GM18951 (cell line): ENCODE measurements around the gene ZNF581.

Experiments used
- POLR2A ChIP-seq: IDR thresholded peaks from 4 replicates; pipeline ENCODE4 v1.6.1; 2011; ENCODE audit warnings: mild to moderate bottlenecking; ENCODE audit not compliant: insufficient read length, insufficient read depth; ENCODE audit errors: extremely low read depth
- in situ Hi-C: fragments of 300-500 bp; cut with MboI; formaldehyde crosslinking; loops from one replicate; pipeline ENCODE4 v1.12.0; 2022; ENCODE audit warnings: low sequenced_read_pairs, mixed read lengths, inconsistent platforms; ENCODE audit not compliant: unreplicated experiment

Gene ZNF581, protein sequence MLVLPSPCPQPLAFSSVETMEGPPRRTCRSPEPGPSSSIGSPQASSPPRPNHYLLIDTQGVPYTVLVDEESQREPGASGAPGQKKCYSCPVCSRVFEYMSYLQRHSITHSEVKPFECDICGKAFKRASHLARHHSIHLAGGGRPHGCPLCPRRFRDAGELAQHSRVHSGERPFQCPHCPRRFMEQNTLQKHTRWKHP

GRCh38 chr19:55643003-55643886, at the start of gene ZNF581:
Gene ZNF581 (plus strand): TSS chr19:55643649. CDS start chr19:55644572, 923 bp downstream.
- in situ Hi-C loops, result no loop called here
- peak; percentile 56 for TF ChIP-seq POLR2A

GRCh38 chr19:55594996-55595545, 48.4 kb upstream of the ZNF581 start:
- TF ChIP-seq POLR2A, result no peak
- in situ Hi-C loops, result no loop called here

DNA sequence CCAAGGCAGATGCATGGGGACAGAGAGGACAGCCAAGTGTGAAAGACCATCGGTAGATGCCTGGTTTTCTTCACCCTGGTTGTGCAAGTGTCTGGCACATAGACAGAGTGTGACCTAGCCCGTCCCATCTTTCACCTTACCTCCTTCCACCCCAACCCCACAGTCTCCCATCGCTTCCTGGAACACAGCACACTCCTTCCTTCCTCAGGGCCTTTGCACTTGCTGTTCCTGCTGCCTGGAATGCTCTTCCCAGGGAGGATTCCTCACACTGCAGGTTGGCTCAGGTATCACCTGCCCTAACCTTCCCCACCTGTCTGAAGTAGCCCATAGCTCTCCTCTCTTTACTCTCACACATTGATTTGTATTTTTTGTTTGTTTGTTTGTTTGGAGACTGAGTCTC, 47.1 kb upstream of the ZNF581 start:
- no peak for TF ChIP-seq POLR2A
- in situ Hi-C loops, result no loop called here

DNA sequence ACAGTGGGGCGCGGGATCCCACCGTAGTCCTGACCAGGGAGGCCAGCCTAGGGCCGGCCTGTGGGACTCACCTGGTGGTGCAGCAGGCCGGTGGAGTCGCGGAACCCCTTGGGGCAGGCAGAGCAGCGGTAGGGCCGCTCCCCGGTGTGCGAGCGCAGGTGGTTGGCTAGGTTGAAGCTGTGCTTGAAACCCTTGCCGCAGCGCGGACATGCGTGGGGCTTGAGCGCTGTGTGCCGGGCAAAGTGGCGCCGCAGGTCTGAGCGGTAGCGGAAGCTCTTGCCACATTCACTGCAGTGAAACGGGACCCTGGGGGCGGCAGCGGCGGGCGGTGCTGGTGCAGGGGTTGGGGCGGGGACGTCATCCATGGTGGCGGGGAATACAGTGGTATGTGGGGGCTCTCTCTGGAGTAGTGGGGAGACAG, 45.9 kb upstream of the ZNF581 start:
- in situ Hi-C loops, result no loop called here

GRCh38 chr19:55598034-55598433, 45.4 kb upstream of the ZNF581 start:
- TF ChIP-seq POLR2A, result no peak
- in situ Hi-C loops, result no loop called here

More for the DNA sequence above, 45.9 kb upstream of the ZNF581 start:
- TF ChIP-seq POLR2A, result no peak

DNA sequence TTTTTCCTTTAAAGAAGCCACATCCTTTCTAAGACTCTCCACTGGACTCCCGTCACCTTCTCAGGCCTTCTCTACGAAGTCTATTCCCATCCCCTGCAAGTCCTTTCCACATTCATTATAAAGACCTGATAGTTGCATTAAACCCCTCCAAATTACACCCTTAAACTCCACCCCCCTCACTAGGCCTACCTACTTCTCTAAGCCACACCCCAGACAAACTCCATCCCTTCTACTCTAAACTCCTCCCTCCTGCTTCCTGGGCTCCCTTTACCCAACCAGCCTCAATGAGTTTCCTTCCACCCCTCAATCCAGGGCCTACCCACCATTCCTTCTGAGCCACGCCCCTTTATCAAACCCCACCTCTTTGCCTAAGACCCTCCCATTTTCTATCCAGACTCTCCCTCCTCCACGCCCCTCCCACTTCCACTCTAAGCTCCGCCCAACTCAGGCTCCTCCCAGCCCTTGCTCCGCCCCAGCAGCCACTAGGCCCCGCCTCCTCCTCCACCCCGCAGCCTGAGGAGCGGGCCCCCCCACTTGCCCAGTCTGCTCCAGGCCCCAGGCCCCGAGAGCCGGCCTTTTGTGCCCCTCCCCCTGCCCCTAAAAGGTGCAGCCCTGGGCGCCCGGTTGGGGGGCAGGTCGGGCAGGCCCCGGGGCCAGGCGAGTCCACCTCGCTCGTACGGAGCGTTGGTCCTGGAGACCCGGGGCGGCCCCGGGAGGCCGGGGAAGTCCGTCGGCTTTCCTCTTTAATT, 44.6 kb upstream of the ZNF581 start:
- peak; percentile 66 for TF ChIP-seq POLR2A
- in situ Hi-C loops, result no loop called here

DNA sequence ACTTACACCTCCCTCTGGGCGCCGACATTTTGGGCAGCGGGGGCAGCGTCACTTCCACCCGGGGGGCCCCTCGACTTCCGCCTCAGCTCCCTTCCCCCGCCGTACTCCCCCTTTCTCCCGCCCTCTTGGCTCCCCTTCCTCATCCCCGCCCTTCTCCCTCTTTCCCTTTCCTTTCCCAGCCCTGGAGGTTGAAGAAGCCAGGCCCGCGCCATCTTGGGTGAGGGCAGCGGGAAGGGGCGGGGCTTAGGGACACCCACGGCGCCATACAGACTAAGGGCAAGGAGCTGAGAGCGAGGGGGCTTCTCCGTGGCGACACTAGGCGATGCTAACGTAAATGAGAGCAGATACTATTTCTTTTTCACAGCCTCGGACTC, 44.0 kb upstream of the ZNF581 start, which contains the start of gene FIZ1:
Gene FIZ1, minus strand, starts transcription at position 50 of the 374 bp plus-strand sequence. CDS start 1,652 bp downstream, outside the sequence.
- no peak for TF ChIP-seq POLR2A
- in situ Hi-C loops, result no loop called here

DNA sequence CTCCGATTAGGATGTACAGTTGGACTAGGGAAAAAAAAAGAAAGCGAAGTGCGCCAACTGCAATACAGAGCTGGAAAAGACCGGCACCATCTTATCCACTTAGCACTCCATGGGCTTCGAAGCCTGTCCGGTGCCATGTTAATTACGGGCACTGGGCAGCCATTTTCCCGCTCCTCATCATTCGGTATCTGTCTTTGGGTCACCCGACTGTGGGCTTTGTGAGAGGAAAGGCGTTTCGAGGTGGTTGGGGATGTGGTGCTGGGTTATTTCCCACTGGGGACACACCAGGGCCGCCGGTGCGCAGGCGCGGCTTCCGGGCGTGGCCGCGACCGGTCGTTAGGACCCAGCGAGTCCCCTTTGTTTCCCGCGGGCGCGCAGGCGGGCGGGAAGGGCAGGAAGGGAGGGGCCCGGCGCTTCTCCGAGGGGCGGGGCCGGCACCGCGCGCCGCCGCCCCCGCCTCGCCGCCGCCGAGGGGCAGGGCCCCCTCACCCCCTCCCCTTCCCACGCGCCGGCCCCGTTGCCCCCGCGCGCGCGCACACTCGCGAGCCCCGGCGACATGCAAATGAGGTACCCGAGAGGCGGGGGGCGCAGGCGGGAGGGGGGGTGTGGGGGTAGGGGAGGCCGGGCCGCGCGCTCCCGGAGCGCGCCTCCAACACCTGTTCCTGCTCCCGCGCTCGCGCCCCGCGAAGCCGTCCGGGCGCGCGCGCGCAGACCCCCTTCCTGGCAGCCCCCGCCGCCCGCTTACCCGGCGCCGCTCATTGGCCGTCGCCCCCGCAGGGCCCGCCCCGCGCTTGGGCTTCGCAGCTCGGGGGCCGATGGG, 43.4 kb upstream of the ZNF581 start, which contains the start of gene ZNF524:
Gene ZNF524, plus strand, starts transcription at position 447 of the 820 bp plus-strand sequence. CDS start 1,825 bp downstream, outside the sequence.
- in situ Hi-C loops, result no loop called here
- TF ChIP-seq POLR2A, result peak; percentile 41

DNA sequence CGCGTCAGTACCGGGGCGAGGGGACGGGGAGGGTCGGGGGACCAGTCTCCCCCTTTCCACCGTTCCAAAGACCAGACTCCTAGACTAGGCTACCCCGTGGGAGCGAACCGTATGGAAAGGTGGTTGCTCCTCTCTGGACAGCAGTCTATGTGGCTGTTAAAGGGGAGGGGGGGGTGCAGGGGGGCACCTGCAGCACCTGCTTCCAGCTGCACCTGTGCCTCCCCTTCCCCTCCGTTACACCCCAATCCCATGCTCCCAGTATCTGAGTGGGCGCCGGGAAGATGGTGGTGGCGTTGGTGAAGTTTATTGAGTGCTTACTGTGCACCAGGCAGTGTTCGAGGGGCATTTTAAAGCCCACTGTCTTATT, 42.8 kb upstream of the ZNF581 start:
- peak; percentile 53 for TF ChIP-seq POLR2A
- in situ Hi-C loops, result no loop called here

- in situ Hi-C loops, result no loop called here
- TF ChIP-seq POLR2A, result no peak
These were observed 42.4 kb upstream of the ZNF581 start for GRCh38 chr19:55601084-55601483.

DNA sequence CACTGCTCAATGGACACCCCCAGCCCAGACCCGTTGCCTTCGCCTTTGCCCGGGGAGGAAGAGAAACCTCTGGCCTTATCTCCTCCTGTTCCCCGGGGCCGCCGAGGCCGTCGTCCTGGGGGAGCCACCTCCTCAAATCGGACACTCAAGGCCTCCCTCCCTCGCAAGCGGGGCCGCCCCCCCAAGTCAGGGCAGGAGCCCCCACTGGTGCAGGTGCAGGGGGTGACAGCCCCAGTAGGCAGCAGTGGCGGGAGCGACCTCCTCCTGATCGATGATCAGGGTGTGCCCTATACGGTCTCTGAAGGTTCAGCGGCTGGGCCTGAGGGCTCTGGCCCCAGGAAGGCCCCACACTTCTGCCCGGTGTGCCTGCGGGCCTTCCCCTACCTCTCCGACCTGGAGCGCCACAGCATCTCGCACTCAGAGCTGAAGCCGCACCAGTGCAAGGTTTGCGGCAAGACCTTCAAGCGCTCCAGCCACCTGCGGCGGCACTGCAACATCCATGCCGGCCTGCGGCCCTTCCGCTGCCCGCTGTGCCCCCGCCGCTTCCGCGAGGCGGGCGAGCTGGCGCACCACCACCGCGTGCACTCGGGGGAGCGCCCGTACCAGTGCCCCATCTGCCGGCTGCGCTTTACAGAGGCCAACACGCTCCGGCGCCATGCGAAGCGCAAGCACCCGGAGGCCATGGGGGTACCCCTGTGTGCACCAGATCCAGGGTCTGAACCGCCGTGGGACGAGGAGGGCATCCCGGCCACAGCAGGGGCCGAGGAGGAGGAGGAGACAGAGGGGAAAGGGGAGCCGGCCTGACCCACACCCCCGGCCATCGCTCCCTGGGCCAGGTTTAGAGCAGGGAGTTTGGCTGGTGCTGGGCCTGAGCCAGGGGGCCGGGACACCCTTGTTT, 41.1 kb upstream of the ZNF581 start:
- in situ Hi-C loops, result no loop called here
- no peak for TF ChIP-seq POLR2A

GRCh38 chr19:55603115-55603514, 40.3 kb upstream of the ZNF581 start:
- no peak for TF ChIP-seq POLR2A
- in situ Hi-C loops, result no loop called here
